B cell (primary cell): Measurements from ENCODE around the gene GNG11. TPM values are rescaled to one million over a fixed set of nuclear protein-coding genes. Genes with fewer than 3 reads are reported as not detected.

Experiments
- ATAC-seq: fragments of 200-7000 bp; cut with Tn5 transposase; one replicate; pipeline ENCODE4 v1.10.0; 2021; ENCODE audit warnings: low read depth, mild to moderate bottlenecking, moderate number of reproducible peaks, moderate library complexity
- CTCF ChIA-PET: fragments of 350-600 bp; sonication (Branson Sonifier 250); formaldehyde crosslinking; loops from one replicate; lab custom pipeline; 2021; ENCODE audit warnings: antibody characterized with exemption, inconsistent platforms; lab: Charles Lee
- POLR2A ChIA-PET: fragments of 350-600 bp; sonication (Branson Sonifier 250); formaldehyde crosslinking; loops from one replicate; lab custom pipeline; 2021; ENCODE audit warnings: antibody characterized with exemption; lab: Charles Lee
- DNase-seq: peaks from one replicate; pipeline ENCODE4 v3.0.0; 2013
- H2AFZ ChIP-seq: 2 replicates; pipeline ENCODE4 v1.6.1; 2012; ENCODE audit warnings: mild to moderate bottlenecking, low read depth, low read length; ENCODE audit not compliant: insufficient read depth, poor library complexity, severe bottlenecking
- H3K27ac ChIP-seq, 2 donors: 1 replicate in 1 of 2; 2 replicates in 1 of 2; pipeline ENCODE4 v1.5.1; 2012 to 2013; ENCODE audit warnings: low read length in 2 of 2, mild to moderate bottlenecking in 2 of 2, moderate library complexity in 1 of 2
- H3K27me3 ChIP-seq, 4 experiments: fragments of 200-600 bp in 1 of 4; sonication (generic) in 1 of 4; replicated peaks in 1 of 4; 1 replicate in 2 of 4; 2 replicates in 2 of 4; pipeline versions ENCODE4 v1.6.1 to v1.7.0; 2013 to 2016; ENCODE audit warnings: low read length in 3 of 4, mild to moderate bottlenecking in 2 of 4, mixed read lengths in 1 of 4, moderate library complexity in 1 of 4; ENCODE audit not compliant: insufficient read depth in 4 of 4, control insufficient read depth in 3 of 4; ENCODE audit errors: control extremely low read depth in 1 of 4
- H3K36me3 ChIP-seq, 2 experiments: replicated peaks in 1 of 2; 1 replicate in 1 of 2; 2 replicates in 1 of 2; pipeline versions ENCODE4 v1.6.1 to v1.7.1; 2013; ENCODE audit warnings: low read length in 1 of 2; ENCODE audit not compliant: insufficient read depth in 2 of 2, control insufficient read depth in 1 of 2; ENCODE audit errors: control extremely low read depth in 1 of 2, extremely low read depth in 1 of 2
- H3K4me1 ChIP-seq, 2 donors: fragments of 200-600 bp in 1 of 2; sonication (generic) in 1 of 2; 1 replicate in 1 of 2; 2 replicates in 1 of 2; pipeline versions ENCODE4 v1.5.1 to v1.6.1; 2013 to 2017; ENCODE audit warnings: low read length in 2 of 2; ENCODE audit not compliant: control insufficient read depth in 2 of 2, insufficient read depth in 2 of 2
- H3K4me2 ChIP-seq: replicated peaks from 2 replicates; pipeline ENCODE3; 2012; ENCODE audit warnings: mild to moderate bottlenecking, low read depth, low read length; ENCODE audit not compliant: poor library complexity, severe bottlenecking
- H3K4me3 ChIP-seq, 5 experiments: fragments of 200-600 bp in 1 of 5; sonication (generic) in 1 of 5; 1 replicate in 3 of 5; 2 replicates in 2 of 5; pipeline versions ENCODE4 v1.5.1 to v1.7.0; 2011 to 2016; ENCODE audit warnings: low read length in 4 of 5, mild to moderate bottlenecking in 4 of 5, low read depth in 2 of 5, control low read depth in 1 of 5, moderate library complexity in 1 of 5; ENCODE audit not compliant: insufficient read depth in 1 of 5; ENCODE audit errors: control extremely low read depth in 1 of 5, extremely low read depth in 1 of 5
- H3K79me2 ChIP-seq: fragments of 200-600 bp; sonication (generic); one replicate; pipeline ENCODE4 v1.6.0; 2016; ENCODE audit warnings: low read length; ENCODE audit not compliant: control insufficient read depth, insufficient read depth
- H3K9ac ChIP-seq: fragments of 200-600 bp; sonication (generic); 2 replicates; pipeline ENCODE4 v1.6.1; 2017; ENCODE audit warnings: mild to moderate bottlenecking, low read length, moderate library complexity
- H3K9me3 ChIP-seq, 3 donors: one replicate each; pipeline versions ENCODE4 v1.6.1 to v1.7.1; 2013; ENCODE audit warnings: low read length in 2 of 3; ENCODE audit not compliant: control insufficient read depth in 2 of 3, insufficient read depth in 1 of 3; ENCODE audit errors: control extremely low read depth in 1 of 3
- H4K20me1 ChIP-seq: 2 replicates; pipeline ENCODE4 v1.6.0; 2012; ENCODE audit warnings: mild to moderate bottlenecking, low read length; ENCODE audit not compliant: insufficient read depth, control insufficient read depth, poor library complexity, severe bottlenecking
- H3K27ac Mint-ChIP-seq: one replicate; pipeline ENCODE4 v1.8.0; 2021; ENCODE audit warnings: mixed read lengths
- H3K27me3 Mint-ChIP-seq: one replicate; pipeline ENCODE4 v1.8.0; 2021; ENCODE audit warnings: mixed read lengths
- H3K4me1 Mint-ChIP-seq: one replicate; pipeline ENCODE4 v1.8.0; 2021; ENCODE audit warnings: mixed read lengths
- H3K4me3 Mint-ChIP-seq: one replicate; pipeline ENCODE4 v1.8.0; 2021; ENCODE audit warnings: mixed read lengths
- H3K9me3 Mint-ChIP-seq: one replicate; pipeline ENCODE4 v1.8.0; 2022; ENCODE audit warnings: mixed read lengths; ENCODE audit not compliant: insufficient read depth
- CTCF ChIP-seq: fragments of 200-600 bp; IDR thresholded peaks from one replicate; pipeline ENCODE4 v1.8.0; 2022; ENCODE audit warnings: antibody characterized with exemption, mild to moderate bottlenecking
- EZH2 ChIP-seq: IDR thresholded peaks from 2 replicates; pipeline ENCODE4 v1.6.1; 2012; ENCODE audit warnings: borderline replicate concordance, low read depth, mild to moderate bottlenecking, moderate library complexity, low read length; ENCODE audit not compliant: insufficient read depth, poor library complexity, severe bottlenecking
- WGBS: methylation state at CpG from one replicate; pipeline ENCODE4 v1.1.5; 2013; ENCODE audit warnings: missing lambda C conversion rate; ENCODE audit not compliant: insufficient coverage; 5-methylcytosine and 5-hydroxymethylcytosine counted together
- intact Hi-C: fragments of 100-400 bp; cut with micrococcal nuclease; formaldehyde crosslinking; loops from one replicate; pipeline ENCODE4 v1.10.0; 2022
- polyA plus RNA-seq: library from polyadenylated mRNA; depleted of rRNA; stranded (reverse); fragments of >200 nt; gene quantifications from 2 replicates; pipeline ENCODE4 v1.2.3, GENCODE V29; 2012
- total RNA-seq, 2 donors: library from RNA; stranded (reverse); fragments of 120-200 nt in 1 of 2; gene quantifications; 1 replicate in 1 of 2; 2 replicates in 1 of 2; pipeline versions ENCODE4 v1.2.3 to v1.2.4, GENCODE V29; 2013 to 2022

The GNG11 gene
- total and polyA plus RNA-seq, 2 donors (not counting 1 experiment from before 2014, with no cell fraction given), result 0.37 to 1.7 TPM

GRCh38 chr7:93883078-93883916, 38.2 kb upstream of the GNG11 start:
- Mint-ChIP-seq H3K27ac (no peak overlapping the region), H3K4me3 (no peak overlapping the region), H3K4me1 (no peaks in the 10 kb centered on the region), H3K9me3 (peaks cover 2% of the 10 kb centered on the region), H3K27me3 (peaks cover 18% of the 10 kb centered on the region)
- ChIA-PET CTCF (interaction anchor here (1.1 to 1.8 kb wide), 2 partner anchors 19 to 204 kb away, joined by 3 to 6 read pairs; no protein-coding TSS in a partner anchor), POLR2A (no interaction called here)
- no peaks in the 10 kb centered on the region for H4K20me1 ChIP-seq
- DNase-seq (peak; percentile 8), ATAC-seq (no peak)
- no peak overlapping the region for H3K9ac ChIP-seq
- TF ChIP-seq CTCF (peak; percentile 14), EZH2 (no peak)
- no peaks in the 10 kb centered on the region for H3K4me1 ChIP-seq
- intact Hi-C loops, result loop anchor here (1.0 to 5.0 kb wide), 2 partner anchors 339 to 512 kb away; no protein-coding TSS in a partner anchor
- H3K27ac ChIP-seq, result no peak overlapping the region
- H3K27me3 ChIP-seq, result peaks cover 0 to 6% (median 0%) of the 10 kb centered on the region in 4 experiments
- no peak overlapping the region for H3K4me2 ChIP-seq
- WGBS, result 83% methylated on average over 1 of the region's 3 CpGs
- H3K9me3 ChIP-seq, result no peaks in the 10 kb centered on the region
- H3K79me2 ChIP-seq, result no peaks in the 10 kb centered on the region
- H3K36me3 ChIP-seq, result no peaks in the 10 kb centered on the region
- no peak overlapping the region for H2AFZ ChIP-seq
- no peak overlapping the region for H3K4me3 ChIP-seq

GRCh38 chr7:93883917-93884345, 37.6 kb upstream of the GNG11 start:
- no peaks in the 10 kb centered on the region for H3K79me2 ChIP-seq
- ATAC-seq (no peak), DNase-seq (no peak)
- intact Hi-C loops, result loop anchor here (1.0 to 5.0 kb wide), 2 partner anchors 338 to 511 kb away; no protein-coding TSS in a partner anchor
- H2AFZ ChIP-seq, result no peak overlapping the region
- no peak overlapping the region for H3K27ac ChIP-seq
- TF ChIP-seq CTCF (no peak), EZH2 (no peak)
- POLR2A ChIA-PET, result no interaction called here
- H3K27me3 ChIP-seq, result peaks cover 0 to 6% (median 1%) of the 10 kb centered on the region in 4 experiments
- no peaks in the 10 kb centered on the region for H3K36me3 ChIP-seq
- H3K4me3 ChIP-seq, result no peak overlapping the region
- Mint-ChIP-seq H3K4me3 (no peak overlapping the region), H3K27ac (no peak overlapping the region), H3K9me3 (peaks cover 2% of the 10 kb centered on the region), H3K27me3 (peaks cover 23% of the 10 kb centered on the region), H3K4me1 (no peaks in the 10 kb centered on the region)
- H4K20me1 ChIP-seq, result no peaks in the 10 kb centered on the region
- no peaks in the 10 kb centered on the region for H3K4me1 ChIP-seq
- H3K9ac ChIP-seq, result no peak overlapping the region
- no peak overlapping the region for H3K4me2 ChIP-seq
- no peaks in the 10 kb centered on the region for H3K9me3 ChIP-seq
- CTCF ChIA-PET, result interaction anchor here (1.1 to 1.8 kb wide), 2 partner anchors 19 to 203 kb away, joined by 3 to 6 read pairs; no protein-coding TSS in a partner anchor
